HG02970 (cell line): ENCODE results near the gene CXCL1.

ENCODE experiments used
- ATAC-seq: cut with Tn5 transposase; IDR thresholded peaks from one replicate; pipeline ENCODE4 v1.9.1; 2021; ENCODE audit warnings: mild to moderate bottlenecking, moderate library complexity, moderate number of reproducible peaks; ENCODE audit not compliant: unreplicated experiment, low FRiP score

CXCL1 gene

DNA sequence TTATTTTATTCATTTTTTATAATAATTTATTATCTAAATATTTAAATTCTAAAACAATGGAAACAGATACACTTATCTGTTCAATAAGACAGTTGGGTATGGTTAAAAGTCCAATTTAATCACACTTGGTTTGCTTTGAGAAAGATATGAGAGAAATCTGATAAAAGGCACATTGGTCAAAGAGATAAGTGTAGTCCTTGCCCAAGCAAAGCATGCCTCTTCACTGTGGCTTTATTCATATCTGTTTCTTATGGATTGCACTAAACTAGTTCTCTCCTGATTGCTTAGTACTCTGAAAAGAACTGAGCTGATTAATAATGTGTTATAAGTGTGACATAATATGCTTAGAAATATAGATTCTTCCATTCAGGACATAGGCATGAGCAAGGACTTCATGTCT, 39.8 kb downstream of the CXCL1 start:
- no peak for ATAC-seq

DNA sequence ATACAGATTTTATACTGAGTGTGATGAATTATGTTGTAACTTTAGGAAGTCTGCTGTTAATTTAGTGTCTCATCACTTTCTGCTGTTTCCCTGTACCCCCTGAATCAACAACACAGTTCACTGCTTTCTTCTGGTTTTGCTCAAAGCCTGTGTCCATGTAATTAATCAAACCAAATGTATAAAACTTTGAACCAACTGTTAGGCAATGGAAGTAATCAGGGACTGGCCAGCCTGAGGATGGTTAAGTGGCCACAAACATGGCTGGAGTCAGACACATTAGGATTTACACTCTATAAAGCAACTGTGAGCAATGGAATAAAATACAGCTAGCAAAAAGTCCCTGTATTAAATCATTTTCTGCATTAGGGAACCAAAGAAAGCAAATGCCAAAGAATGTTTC, 42.6 kb downstream of the CXCL1 start:
- no peak for ATAC-seq

DNA sequence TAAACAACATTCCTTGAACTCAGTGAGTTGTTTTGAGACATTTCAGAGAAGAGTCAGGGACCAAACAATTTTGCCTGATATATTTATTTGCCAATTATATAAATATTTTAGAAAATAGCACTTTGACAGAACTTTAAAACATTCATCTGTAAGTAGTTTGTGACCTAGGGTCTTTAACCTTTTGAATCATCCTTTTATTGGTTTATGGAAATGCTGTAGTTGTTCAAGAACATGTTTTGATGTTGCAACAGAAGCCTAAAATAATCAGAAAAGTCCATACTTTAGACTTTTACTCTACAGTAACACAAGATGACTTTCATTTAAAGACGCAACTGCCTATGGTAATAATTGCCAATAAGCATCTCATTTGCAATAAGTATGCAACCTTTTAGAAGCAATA, 43.0 kb downstream of the CXCL1 start:
- no peak for ATAC-seq

DNA sequence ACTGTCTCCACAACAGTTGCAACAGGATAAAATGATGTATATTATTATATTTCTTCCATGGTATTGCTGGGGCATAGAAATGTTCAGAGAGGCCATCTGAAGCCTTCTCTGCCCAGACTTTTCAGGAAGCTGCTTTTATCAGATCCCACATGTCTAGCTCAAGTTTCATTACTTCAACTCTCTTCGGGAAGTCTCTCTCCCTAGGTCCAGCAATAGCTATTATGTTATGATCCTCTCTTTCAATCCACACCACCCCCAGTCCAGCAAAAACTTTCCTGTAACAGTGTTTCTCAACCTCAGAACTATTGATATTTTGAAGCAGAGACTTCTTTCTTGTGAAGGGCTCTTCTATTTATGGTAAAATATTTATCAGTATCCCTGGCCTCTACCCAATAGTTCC, 44.9 kb downstream of the CXCL1 start:
- no peak for ATAC-seq

DNA sequence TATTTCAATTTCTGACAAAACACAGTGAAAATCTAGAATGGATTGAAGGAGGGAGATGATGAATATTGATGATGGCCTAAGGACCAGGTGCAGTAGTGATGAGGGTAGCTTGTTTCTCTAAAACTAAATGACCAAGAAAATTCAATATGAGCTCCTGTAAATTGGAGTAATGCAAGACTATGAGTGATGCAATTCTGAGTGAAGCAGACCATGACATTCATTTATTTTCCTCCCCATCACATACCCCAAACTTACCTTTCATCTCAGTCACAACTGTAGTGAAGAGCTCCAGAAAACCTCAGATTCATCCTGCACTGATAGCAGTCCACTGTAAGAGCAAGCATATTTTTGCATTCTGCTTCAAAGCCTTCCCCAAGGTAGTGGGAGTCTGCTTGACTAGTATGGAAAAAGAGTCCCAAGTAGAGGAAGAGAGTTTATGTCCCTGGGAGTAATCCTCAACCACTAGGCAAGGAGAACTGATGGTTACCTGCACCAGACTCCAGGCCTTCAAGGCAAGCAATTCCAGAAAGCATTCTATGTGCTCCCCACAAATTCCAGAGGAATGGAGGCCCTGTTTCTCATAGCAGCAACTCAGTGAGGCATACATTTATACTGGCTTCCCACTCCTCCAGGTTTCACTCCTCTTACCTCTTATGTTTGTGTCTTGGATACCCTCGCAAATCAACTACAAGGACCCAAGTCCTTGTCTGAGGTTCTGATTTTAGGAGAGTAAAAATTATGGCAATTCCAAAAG, 47.2 kb downstream of the CXCL1 start:
- no peak for ATAC-seq

DNA sequence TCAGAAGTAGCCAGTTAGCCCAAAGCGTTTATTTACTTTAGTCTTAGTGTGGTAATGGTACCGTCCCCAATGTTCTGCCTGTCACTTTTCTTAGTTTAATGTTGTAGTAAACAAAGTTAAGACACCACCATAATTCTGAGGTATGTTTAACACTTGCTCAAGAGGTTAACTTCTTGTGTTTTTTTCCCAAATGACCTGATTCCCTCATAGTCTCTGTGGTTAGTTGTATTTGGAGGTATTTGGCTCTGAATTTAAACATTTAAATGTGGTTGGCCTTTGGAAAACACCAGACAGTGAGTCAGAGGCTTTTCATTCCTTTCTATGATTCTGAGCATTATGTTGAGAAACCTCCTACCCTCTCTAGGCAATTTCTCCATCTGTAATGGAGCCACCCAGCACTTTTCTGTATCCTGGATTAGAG, 47.9 kb downstream of the CXCL1 start:
- no peak for ATAC-seq

DNA sequence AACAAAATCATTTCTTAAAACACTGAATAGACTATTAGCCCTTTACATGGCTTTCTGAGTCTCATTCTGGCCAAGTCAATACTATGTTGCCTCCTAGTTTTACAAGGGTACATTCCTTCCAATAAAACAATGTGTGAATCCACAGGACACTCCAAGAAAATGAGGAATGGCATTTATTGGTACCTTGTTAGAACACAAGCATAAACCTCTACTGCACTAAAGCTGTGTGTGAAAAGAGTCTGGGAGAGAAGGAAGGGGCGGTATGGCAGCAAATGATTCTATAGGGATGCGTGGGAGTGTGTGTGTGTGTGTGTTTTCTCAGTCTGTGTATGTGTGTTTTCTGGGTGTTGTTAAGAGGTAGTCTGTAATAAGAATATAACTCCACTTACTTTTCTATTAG, 48.9 kb downstream of the CXCL1 start:
- no peak for ATAC-seq

DNA sequence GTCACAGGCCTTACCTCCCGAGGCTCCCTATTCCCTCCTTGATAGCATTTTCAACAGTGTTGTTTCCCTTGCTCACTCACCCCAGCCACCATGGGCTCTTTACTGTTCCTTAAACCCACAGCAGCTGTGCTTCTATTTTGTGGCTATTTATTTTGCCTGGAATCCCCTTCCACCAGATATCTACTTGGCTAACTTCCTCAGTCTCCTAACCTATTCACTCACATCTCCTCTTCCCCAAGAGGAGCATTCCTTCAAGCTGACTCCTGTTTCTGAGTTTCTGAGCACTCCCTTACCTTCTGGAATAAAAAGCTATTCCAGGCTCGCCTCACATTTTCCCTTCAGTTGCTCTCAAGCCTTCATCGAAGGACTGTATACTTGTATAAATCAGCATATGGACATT, 50.5 kb downstream of the CXCL1 start:
- no peak for ATAC-seq
